Retinal pigment epithelial cell (primary cell): ENCODE measurements around the gene CUL3.

Source experiments
- DNase-seq: peaks from one replicate; pipeline ENCODE4 v3.0.0-alpha.2; 2010; ENCODE audit warnings: low read depth
- H3K4me3 ChIP-seq: 2 replicates; pipeline ENCODE4 v1.5.1; 2011; ENCODE audit warnings: mild to moderate bottlenecking, low read length, control low read depth, moderate library complexity
- TF ChIP-seq, protein P1 (sequence below): conservative IDR thresholded peaks from 2 replicates; pipeline ENCODE4 v1.5.1; 2011; ENCODE audit warnings: low read depth, low read length, control low read depth, inconsistent platforms

CUL3 gene

DNA sequence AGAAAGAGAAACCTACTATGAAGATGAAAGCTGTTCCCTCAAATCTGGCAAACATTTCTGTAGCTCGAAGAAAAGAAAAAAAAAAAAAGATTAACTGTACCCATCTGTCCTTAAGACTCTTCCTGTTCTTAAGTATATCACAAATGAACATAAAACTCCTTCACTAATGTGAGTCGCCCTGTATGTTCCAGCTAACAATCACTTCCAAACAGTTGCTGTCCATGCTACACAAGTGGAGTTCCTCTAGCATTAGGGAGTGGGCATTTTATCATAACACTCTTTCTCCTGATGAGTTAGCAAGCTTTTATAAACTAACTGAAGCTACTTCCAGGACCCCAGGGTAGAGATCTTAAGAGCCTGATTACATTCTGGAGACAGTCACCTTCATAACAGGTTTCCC is 5.8 kb downstream of the CUL3 start:
- TF ChIP-seq, protein P1, sequence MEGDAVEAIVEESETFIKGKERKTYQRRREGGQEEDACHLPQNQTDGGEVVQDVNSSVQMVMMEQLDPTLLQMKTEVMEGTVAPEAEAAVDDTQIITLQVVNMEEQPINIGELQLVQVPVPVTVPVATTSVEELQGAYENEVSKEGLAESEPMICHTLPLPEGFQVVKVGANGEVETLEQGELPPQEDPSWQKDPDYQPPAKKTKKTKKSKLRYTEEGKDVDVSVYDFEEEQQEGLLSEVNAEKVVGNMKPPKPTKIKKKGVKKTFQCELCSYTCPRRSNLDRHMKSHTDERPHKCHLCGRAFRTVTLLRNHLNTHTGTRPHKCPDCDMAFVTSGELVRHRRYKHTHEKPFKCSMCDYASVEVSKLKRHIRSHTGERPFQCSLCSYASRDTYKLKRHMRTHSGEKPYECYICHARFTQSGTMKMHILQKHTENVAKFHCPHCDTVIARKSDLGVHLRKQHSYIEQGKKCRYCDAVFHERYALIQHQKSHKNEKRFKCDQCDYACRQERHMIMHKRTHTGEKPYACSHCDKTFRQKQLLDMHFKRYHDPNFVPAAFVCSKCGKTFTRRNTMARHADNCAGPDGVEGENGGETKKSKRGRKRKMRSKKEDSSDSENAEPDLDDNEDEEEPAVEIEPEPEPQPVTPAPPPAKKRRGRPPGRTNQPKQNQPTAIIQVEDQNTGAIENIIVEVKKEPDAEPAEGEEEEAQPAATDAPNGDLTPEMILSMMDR: no peak

DNA sequence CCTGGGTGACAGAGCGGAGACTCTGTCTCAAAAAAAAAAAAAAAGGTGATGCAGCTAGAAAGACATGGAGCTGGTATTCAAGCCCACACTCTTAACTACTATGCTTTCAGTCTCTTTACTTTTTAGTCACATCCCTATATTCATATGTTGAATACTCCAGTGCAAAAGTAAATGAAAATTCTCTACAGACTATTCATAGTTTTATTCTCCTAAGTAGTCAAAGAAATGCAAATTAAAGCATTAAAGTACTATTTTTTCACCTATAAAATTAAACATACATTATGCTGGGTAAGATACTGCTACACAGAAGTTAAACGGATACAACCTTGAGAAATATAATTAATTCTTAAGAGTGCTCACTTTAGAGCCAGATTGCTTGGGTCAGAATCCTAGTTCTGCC is 7.6 kb downstream of the CUL3 start:
- TF ChIP-seq, protein P1: no peak
- H3K4me3 ChIP-seq: no peak overlapping the region
- no peak for DNase-seq

More for the DNA sequence above, 5.8 kb downstream of the CUL3 start:
- DNase-seq: no peak
- H3K4me3 ChIP-seq: no peak overlapping the region

DNA sequence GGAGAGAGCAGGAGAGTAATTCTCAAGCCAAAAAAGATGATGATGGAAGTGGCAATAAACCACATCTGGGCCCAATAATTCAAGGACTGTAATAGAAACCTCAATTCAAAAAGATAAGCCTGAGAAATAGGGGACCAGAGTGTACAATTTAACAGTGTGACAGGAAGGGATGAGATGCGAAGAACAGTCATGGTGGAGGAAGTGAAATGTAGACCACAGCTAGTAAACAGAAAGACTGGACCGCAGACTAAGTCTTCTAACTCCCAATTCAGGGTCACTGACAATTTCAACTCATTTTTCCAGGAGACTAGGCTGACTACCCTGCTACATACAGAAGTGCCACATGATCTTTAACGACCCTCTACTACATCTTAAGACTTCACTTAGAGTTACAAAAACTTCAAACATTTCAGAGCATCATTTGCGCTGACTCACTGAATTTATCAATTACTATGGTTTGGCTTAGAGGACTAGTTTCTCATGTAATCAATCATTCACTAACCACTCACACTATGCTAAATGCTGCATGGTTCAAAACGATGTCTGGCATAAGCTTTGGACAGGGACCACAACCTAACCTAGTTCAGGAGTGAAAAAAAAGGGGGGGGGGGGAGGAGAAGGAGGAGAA is 9.0 kb downstream of the CUL3 start:
- DNase-seq: no peak
- no peak overlapping the region for H3K4me3 ChIP-seq

DNA sequence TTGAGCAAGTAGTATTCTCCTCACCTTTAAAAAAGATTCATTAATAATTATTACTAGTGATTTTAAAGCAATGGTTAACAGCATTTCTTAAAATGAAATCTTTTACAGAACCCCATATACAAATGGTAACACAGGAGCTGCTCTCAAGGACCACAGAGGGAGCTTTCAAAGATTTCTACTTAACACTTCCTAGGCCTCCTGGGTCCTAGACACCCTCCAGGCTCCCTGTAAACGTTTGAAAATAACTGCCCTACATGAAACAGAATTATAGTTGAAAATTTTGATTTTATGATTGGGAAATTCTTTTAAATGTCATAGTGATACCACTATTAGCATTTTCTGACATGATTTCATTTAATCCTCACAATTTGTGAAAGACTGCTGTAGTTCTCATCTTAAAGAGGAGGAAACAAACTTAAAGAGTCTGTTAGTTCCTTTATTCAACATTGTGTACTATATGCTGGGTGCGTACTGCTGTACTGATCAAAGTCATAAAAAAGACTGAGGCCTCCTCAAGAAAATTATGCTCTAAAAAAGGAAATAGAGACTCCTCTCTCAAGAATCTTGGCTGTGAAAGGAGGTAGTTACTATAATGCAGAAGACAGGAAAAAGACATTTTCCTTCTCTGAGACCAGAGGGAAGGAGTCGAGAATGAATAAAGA is 10.6 kb downstream of the CUL3 start:
- no peak for DNase-seq
- TF ChIP-seq, protein P1: no peak
- no peak overlapping the region for H3K4me3 ChIP-seq

More for the DNA sequence above, 9.0 kb downstream of the CUL3 start:
- TF ChIP-seq, protein P1: no peak

DNA sequence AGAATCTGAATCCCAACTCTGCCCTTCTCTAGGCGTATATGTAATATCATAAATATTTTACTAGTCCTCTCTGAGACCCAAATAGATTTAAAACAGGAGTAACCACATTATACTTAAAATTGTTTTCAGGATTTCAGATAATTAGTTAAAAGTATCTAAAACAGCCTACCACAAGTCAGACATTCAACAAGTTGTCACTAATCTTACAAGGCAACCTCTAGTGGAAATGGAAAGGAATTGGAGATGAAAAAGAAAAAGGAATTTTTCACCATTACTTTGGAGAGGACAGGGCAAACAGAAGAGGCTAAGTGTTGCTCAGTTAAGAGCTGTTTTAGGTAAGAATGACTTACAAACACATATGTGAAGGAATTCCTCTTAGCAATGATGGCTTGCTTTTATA is 11.4 kb downstream of the CUL3 start:
- DNase-seq: no peak
- TF ChIP-seq, protein P1: no peak
- no peak overlapping the region for H3K4me3 ChIP-seq

DNA sequence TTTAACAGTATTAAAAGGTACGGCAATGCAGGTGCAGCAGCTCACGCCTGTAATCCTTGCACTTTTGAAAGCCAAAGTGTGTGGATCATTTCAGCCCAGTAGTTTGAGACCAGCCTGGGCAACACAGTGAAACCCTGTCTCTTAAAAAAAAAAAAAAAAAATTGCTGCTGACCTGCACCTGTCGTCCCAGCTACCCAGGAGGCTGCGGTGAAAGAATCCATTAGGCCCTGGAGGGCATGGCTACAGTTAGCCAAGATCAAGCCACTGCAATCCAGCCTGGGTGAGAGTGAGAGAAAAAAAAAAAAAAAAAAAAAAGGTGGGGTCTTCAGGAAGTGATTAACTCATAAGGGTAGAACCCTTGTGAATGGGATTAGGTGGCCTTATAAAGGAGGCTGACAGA is 12.8 kb downstream of the CUL3 start:
- no peak overlapping the region for H3K4me3 ChIP-seq
- TF ChIP-seq, protein P1: no peak
- no peak for DNase-seq
